ENCODE data around the gene ARVCF. TPM values are rescaled to one million over a fixed set of nuclear protein-coding genes. Genes with fewer than 3 reads are reported as not detected.

ARVCF gene
- total RNA-seq, 1 donor from 2014 or later: 46.8 TPM

DNA sequence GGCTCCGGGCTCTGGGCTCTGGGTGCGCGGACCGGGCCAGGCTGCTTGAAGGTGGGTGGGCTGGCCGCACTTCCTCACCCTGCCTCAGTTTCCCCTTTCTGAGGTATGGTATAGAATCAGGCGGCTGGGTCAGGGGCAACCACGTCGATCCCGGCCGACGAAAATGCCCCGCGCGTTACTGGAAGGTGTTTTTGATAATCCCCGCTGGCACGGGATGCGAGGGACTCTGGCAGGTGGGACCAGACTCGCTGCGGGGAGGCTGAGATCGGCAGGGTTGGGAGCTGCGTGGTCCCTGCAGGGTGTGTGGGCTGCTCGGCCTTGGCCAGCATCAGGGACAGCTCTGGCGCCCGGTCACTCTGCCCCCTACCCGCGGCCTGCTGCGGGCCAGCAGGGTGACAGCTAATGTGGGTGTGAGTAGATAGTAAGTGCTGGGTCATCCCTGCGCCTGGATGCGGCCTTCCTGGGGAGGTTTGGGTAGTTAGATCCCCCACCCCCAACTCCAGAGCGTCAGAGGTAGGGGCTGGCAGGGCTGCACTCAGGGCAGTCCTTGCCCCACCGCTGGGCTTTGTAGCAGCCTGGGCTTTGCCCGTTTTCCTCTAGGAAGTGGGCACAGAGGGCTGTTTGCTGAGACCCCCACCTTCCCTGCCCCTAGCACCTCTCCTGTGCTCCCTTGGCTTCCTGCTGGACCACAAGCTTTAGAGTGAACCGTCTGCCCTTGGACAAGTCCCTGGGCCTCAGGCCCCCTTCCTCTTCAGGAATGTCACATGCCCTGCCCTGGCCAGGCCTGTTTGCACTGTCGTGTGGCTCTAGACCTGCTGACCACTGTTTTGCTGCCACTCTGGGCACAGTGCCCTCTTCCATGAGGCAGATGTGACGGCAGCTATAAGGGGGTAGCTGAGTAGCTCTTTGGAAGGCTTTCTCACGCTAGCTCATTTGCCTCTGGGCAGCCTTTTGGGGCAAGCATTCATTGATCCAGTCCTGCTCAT is 4.9 kb upstream of the ARVCF start:
- intact Hi-C loops (cut with DNase I): loop anchor here (1.0 to 5.0 kb wide), 3 partner anchors 35 to 96 kb away; partner anchors contain the start of genes DGCR8, RANBP1 and TRMT2A

DNA sequence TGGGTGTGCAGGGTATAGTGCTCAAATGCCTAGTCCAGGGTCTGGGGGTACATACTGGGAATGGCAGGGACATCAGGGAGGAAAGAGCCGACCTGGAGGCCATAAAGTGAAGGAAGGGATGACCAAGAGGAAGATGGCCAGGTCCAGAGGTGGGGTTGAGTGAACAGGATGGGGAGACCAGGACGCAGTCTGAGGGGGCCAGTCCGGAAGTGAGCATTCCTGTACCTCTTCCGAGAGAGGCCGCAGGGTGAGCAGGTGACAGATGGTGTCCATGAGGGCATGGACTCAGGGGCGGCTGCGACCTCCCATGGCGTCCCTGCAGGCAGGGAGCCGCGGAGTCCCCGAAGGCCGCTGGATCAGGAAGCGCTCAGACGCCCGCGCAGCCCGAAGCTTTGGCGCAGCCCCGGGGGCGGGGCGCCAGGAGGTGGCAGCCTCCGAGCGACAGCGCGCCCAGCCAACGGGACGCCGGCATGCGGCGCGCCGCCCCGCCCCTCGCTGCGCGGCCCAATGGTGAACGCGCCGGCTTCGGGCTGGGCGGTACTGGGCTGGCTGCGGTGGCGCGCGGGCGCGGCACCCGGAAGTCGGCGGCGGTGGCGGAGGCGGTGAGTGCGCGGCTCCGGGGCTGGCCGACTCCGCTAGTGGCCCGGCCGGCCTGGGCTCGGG is 4.0 kb upstream of the ARVCF start, which contains the start of gene TANGO2:
Gene TANGO2, plus strand, starts transcription at position 578 of the 663 bp plus-strand sequence. CDS start 15,689 bp downstream, outside the sequence.
- intact Hi-C loops (cut with DNase I): loop anchor here (1.0 to 5.0 kb wide), 3 partner anchors 34 to 97 kb away; partner anchors contain the start of genes DGCR8, RANBP1 and TRMT2A
- DNase-seq (ENCODE audit: low spot score): peak; percentile 98

More for the DNA sequence above, 4.9 kb upstream of the ARVCF start:
- peak; percentile 86 for DNase-seq (ENCODE audit: low spot score)

GRCh38 chr22:20019661-20020532 is 3.3 kb upstream of the ARVCF start:
- DNase-seq (ENCODE audit: low spot score): no peak
- intact Hi-C loops (cut with DNase I): loop anchor here (2.0 to 5.0 kb wide), 2 partner anchors 61 to 97 kb away; partner anchors contain the start of genes DGCR8, RANBP1 and TRMT2A

DNA sequence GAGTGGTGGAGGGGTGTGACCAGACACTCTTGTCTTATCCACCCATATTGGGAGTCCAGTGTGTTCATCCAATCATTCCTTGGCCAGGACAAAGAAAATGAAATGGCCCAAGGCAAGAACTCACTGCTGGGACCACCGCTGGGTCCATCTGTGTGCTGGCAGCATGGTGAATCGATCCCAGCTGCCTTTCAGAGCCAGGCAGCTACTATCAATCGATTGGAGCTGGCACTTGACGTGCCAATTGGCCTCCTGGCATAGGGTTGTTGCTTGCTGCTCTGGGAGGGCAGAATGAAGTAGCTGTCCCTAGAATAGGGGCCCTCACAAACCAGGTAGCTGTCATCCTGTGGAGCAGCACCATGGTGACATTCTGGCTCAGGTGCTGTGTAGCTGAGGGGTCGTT is 1.4 kb upstream of the ARVCF start:
- intact Hi-C loops (cut with DNase I): no loop called here
- DNase-seq (ENCODE audit: low spot score): no peak

DNA sequence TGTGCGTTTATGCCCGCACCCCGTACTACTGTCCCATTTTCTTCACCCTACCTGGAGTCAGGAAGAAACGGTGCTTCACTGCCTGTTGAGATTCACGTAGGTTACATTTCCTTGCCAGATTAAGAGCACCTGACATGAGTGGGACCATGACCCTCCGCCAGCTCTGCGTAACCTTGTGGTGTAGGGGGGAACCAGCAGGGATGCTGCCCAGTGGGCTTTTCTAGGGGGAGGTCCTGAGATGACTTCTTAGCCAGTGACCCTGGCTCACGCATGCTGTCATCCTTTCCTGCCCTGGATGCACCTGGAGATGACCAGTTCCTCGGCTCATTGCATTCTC is 967 bp upstream of the ARVCF start:
- intact Hi-C loops (cut with DNase I): loop anchor here (2.0 kb wide), 1 partner anchor 113 kb away; the partner anchor contains the start of gene ZDHHC8
- DNase-seq (ENCODE audit: low spot score): no peak

- intact Hi-C loops (cut with DNase I): loop anchor here (2.0 kb wide), 1 partner anchor 115 kb away; the partner anchor contains the start of gene ZDHHC8
- no peak for DNase-seq (ENCODE audit: low spot score)
Observed at GRCh38 chr22:20015971-20016733, 471 bp downstream of the ARVCF start.

- DNase-seq (ENCODE audit: low spot score): no peak
- intact Hi-C loops (cut with DNase I): no loop called here
Observed at GRCh38 chr22:20015187-20015625, 1.4 kb downstream of the ARVCF start.

DNA sequence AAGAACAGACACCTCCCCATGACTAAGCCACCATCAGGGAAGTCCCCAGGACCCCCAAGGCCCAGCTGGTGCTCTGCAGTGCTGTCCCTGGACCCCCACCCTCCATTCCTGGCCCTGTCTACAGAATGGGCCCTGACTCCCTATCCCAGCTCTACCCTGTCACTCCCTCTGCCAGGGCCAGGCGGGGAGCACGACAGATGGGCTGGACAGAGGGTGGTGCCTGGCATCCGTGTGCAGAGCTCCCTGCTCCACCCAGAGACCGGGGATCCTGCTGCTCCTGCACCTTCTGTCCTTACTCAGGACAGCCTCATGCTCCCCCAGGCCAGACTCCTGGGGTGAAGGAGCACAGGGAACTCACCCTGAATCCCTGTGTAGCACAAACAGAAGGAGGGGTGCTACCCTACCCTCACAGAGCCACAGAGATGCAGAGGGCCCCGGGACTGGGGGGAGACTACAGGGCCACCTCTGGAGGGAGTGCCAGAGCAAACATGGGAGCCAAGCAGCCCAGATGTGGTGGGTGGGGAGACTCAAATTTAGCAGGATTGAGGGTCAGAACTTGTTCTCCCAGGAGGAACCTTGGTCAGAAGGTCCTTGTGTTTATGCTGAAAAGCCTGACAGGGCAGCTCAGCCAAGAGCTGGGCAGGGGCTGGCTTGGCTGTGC is 2.0 kb downstream of the ARVCF start:
- DNase-seq (ENCODE audit: low spot score): no peak
- intact Hi-C loops (cut with DNase I): no loop called here

- intact Hi-C loops (cut with DNase I): loop anchor here (1.0 kb wide), 1 partner anchor 43 kb away; no protein-coding TSS in a partner anchor
Observed at GRCh38 chr22:20013382-20013871, 3.2 kb downstream of the ARVCF start.

GRCh38 chr22:20012741-20013331 is 3.8 kb downstream of the ARVCF start:
- DNase-seq (ENCODE audit: low spot score): no peak
- intact Hi-C loops (cut with DNase I): loop anchor here (1.0 kb wide), 1 partner anchor 43 kb away; no protein-coding TSS in a partner anchor

More at GRCh38 chr22:20013382-20013871, 3.2 kb downstream of the ARVCF start:
- no peak for DNase-seq (ENCODE audit: low spot score)

DNA sequence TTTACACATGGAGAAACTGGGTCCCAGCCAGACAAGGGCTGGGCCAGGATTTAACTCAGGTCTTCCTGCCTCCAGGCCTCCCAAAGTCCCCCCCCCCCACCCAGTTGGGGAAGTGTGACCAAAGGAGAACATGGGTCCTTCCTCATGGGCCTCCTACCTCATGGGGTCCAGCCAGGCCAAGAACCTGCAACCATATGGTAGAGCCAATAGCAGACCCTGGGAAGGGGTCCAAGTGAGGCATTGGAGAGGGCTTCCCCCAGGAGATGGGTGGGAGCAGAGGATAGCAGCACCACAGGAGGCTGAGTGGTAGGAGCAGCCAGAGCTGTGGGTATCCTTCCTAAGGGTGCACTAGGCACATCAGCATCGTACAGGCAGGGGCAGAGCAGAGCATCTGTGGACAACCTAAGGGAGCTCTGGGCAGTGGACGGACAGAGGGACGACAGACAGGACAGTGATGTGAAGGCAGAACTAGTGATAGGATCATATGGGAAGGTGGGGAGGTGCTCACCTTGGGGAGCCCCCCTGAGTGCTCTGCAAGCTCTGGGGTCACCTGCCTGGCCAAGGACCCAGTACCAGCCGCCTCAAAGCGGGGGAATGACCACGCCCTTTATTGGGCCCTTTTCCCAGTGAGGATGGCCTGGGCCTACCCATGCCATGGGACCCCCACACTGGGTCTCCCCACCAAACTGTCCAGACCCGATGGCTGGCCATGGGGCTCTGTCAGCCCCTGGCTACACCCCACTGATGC is 4.5 kb downstream of the ARVCF start:
- intact Hi-C loops (cut with DNase I): no loop called here
- DNase-seq (ENCODE audit: low spot score): no peak

DNA sequence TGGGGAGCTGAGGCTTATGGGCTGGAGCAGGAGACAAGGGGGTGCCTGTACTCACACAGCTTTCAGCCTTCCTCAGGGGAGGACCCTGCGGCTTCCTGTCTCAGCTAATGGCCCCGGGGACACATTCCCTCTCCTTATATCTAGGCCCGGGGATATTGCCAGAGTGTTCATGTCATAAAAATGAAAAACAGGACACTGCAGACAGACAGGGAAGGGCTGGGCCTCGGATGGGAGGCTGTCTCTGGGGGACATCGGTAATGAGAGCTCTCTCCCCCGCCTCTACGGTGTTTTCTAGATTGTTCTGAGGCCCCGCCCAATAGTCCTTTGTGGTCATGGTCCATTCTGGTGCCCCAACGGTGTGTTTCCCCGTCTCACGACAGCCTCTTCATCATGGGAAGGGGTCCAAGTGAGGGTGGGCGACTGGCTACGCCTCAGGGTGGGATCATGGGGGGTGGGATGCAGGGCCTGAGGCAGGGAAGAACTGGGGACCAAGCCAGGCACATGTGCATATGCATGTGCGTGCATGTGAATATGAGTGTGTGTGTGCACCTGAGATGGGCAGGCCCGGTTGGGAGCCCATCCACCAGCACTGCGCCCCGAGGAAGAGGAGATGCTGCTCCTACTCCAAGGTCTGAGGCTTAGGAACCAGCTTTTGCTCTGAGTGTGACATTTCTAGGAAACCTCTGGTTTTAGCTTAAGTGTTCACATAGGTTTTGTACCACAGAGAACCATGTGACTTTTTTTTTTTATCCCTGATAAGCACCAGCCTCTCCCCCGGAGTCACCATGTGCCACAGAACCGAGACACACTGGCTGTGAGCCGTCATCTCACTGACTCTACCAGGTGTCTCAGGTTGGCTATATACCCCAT is 5.3 kb downstream of the ARVCF start:
- intact Hi-C loops (cut with DNase I): no loop called here
- DNase-seq (ENCODE audit: low spot score): no peak

GRCh38 chr22:20010307-20011122 is 6.1 kb downstream of the ARVCF start:
- no peak for DNase-seq (ENCODE audit: low spot score)
- intact Hi-C loops (cut with DNase I): no loop called here

DNA sequence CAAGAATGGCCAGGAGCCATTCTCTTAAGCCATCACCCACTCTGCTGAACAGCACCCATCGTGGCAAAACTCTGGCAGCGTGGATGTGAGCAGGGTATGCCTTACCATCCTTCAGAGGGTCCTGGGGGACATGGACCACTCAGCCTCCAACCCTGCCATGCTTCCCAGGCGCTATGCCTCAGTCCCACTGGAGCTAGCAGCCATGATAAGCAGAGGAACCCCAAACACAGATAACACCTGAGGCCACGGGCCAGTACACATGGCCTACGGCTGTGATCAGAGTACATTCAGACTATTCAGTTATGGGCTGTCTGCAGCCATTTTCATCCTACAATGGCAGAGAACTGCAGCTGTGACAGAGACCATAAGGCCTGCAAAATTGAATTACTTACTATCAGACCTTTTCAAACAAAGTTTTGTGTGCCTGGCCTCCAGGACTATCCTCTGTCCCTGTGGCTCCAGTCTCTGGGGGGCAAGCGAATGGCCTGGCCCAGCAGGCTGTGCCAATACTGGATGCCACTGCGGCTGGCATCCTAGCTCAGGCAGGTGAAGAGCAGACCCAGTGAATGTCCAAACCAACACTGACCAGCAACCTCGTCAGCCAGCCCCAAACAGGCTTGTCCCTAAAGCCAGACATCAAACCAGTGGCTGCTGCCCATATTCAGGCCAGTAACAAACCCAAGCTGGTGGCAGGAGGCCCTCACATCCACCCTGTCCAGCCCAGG is 6.9 kb downstream of the ARVCF start:
- no peak for DNase-seq (ENCODE audit: low spot score)
- intact Hi-C loops (cut with DNase I): no loop called here
